Esophagus squamous epithelium (tissue), 4 donors: ENCODE results near the gene B3GNT4.

Source experiments
- CTCF ChIP-seq, 6 experiments: fragments of 450-650 bp in 4 of 6; fragments of 200-600 bp in 2 of 6; sonication (generic) in 2 of 6; IDR thresholded peaks; one replicate each; pipeline ENCODE4 v1.5.1; 2016 to 2019; ENCODE audit warnings: antibody characterized with exemption in 6 of 6, mild to moderate bottlenecking in 4 of 6, moderate library complexity in 4 of 6
- POLR2A ChIP-seq, 4 donors: fragments of 450-650 bp; IDR thresholded peaks; one replicate each; pipeline ENCODE4 v1.6.1; 2017; ENCODE audit warnings: antibody characterized with exemption in 4 of 4, mild to moderate bottlenecking in 4 of 4, moderate library complexity in 3 of 4

GRCh38 chr12:122230798-122231197, 27.3 kb downstream of the B3GNT4 start:
- TF ChIP-seq CTCF (IDR thresholded peaks at IDR 0.05) (no peak), POLR2A (IDR thresholded peaks at IDR 0.05) (no peak)
